Measurements from ENCODE around the gene ASRGL1. TPM values are rescaled to one million over a fixed set of nuclear protein-coding genes. Genes with fewer than 3 reads are reported as not detected.

Gene ASRGL1
- total and polyA plus RNA-seq, 2 donors from 2014 or later = 62.2 to 85.6 TPM

DNA sequence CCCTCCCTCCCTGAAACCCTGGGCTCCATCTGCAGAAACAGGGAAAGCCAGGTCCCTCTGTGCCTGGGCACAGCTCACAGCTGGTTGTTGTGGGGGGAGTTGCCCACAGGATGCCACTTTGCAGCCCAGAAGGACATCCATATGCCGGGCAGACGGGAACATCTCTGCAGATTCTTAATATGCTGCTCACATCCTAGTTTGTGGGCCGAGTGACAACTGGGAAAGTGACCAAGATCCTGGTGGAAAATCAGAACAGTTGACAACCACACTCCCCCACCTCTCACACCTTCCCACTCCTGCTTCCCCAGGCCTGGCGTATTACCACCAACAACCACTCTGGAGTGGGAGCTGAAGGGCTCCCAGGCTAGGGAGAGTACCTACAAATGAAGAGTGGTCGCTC lies 74.3 kb downstream of the ASRGL1 start:
- DNase-seq = no peak
- no peaks in the 10 kb centered on the region for H3K27me3 ChIP-seq (ENCODE audit: control insufficient read depth, insufficient read depth, low read length)
- intact Hi-C loops (cut with DNase I) = no loop called here
- TF ChIP-seq CTCF (IDR thresholded peaks at IDR 0.05; ENCODE audit: borderline replicate concordance, extremely low read depth, insufficient read depth) = no peak
- no peaks in the 10 kb centered on the region for H3K9me3 ChIP-seq (ENCODE audit: control insufficient read depth in 2 of 3, insufficient read depth in 1 of 3, low read length in 3 of 3)
- no peak overlapping the region for H3K27ac ChIP-seq (ENCODE audit: low read depth in 2 of 2, low read length in 2 of 2)
- no peak overlapping the region for H3K4me3 ChIP-seq (ENCODE audit: low read length in 3 of 3)
- no peak overlapping the region for H3K9ac ChIP-seq (ENCODE audit: low read length in 3 of 3)
- H3K36me3 ChIP-seq (ENCODE audit: control insufficient read depth in 2 of 3, insufficient read depth in 3 of 3, low read length in 3 of 3) = no peaks in the 10 kb centered on the region
- H3K4me1 ChIP-seq (ENCODE audit: control insufficient read depth in 2 of 3, insufficient read depth in 2 of 3, low read depth in 1 of 3, low read length in 3 of 3) = no peaks in the 10 kb centered on the region
- FAIRE-seq = no peak

DNA sequence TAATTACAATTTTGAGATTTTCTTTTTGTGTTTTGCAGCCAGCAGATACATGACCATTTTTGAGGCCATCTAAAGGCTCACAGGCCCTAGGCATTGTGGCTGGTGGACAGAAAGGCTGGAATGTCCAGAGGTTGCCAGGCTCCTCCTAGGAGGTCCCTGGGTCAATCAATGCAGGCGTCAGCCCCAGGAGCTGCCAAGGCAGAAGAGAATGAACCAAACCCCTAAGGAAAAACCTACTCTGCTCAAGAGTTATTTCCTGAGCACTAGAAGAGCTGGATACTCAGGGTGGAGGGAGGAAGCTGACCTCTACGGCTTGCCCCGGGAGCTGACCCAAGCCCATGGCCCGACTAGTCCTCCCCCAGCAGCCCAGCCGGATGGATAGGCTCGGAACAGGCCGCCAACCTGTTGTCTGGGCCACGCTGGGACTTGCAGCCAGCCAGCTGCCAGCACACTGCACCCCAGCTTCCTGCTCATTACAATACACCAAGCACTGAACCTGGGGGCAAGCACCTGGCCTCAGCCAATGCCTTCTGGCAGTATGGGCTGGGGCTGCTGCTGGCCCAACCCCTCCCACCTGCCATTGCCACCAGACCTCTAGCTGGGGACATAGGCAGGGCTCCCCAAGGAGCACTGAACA lies 75.9 kb downstream of the ASRGL1 start:
- intact Hi-C loops (cut with DNase I) = no loop called here
- TF ChIP-seq CTCF (IDR thresholded peaks at IDR 0.05; ENCODE audit: borderline replicate concordance, extremely low read depth, insufficient read depth) = no peak
- H3K36me3 ChIP-seq (ENCODE audit: control insufficient read depth in 2 of 3, insufficient read depth in 3 of 3, low read length in 3 of 3) = no peaks in the 10 kb centered on the region
- no peak overlapping the region for H3K4me3 ChIP-seq (ENCODE audit: low read length in 3 of 3)
- no peak overlapping the region for H3K9ac ChIP-seq (ENCODE audit: low read length in 3 of 3)
- no peak for DNase-seq
- H3K27ac ChIP-seq (ENCODE audit: low read depth in 2 of 2, low read length in 2 of 2) = no peak overlapping the region
- no peaks in the 10 kb centered on the region for H3K9me3 ChIP-seq (ENCODE audit: control insufficient read depth in 2 of 3, insufficient read depth in 1 of 3, low read length in 3 of 3)
- no peaks in the 10 kb centered on the region for H3K4me1 ChIP-seq (ENCODE audit: control insufficient read depth in 2 of 3, insufficient read depth in 2 of 3, low read depth in 1 of 3, low read length in 3 of 3)
- no peak for FAIRE-seq
- no peaks in the 10 kb centered on the region for H3K27me3 ChIP-seq (ENCODE audit: control insufficient read depth, insufficient read depth, low read length)

DNA sequence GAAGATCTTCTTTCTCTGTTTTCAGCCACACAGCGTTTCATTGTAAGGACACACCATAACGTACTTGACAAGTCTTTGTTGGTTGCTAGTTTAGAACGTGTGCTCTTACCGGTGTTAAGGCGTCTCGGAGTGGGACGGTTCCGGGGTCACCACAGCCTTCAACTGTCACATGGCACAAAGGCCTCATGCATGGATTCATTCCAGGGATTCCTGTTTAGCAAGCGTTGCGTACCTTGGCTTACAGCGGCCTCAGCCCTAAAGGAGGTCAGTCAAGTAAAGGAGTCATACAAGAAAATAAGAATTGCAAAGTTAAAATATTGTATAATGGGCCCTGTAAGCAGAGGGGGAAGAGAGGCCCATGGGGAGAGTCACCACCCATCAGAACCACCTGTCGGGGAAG lies 79.3 kb downstream of the ASRGL1 start:
- H3K36me3 ChIP-seq (ENCODE audit: control insufficient read depth in 2 of 3, insufficient read depth in 3 of 3, low read length in 3 of 3) = no peaks in the 10 kb centered on the region
- H3K9ac ChIP-seq (ENCODE audit: low read length in 3 of 3) = no peak overlapping the region
- H3K4me3 ChIP-seq (ENCODE audit: low read length in 3 of 3) = no peak overlapping the region
- no peaks in the 10 kb centered on the region for H3K4me1 ChIP-seq (ENCODE audit: control insufficient read depth in 2 of 3, insufficient read depth in 2 of 3, low read depth in 1 of 3, low read length in 3 of 3)
- no peaks in the 10 kb centered on the region for H3K9me3 ChIP-seq (ENCODE audit: control insufficient read depth in 2 of 3, insufficient read depth in 1 of 3, low read length in 3 of 3)
- DNase-seq (peak in 2 of 5 donors; percentile 58 to 59), FAIRE-seq (no peak)
- no peak for TF ChIP-seq CTCF (IDR thresholded peaks at IDR 0.05; ENCODE audit: borderline replicate concordance, extremely low read depth, insufficient read depth)
- intact Hi-C loops (cut with DNase I) = no loop called here
- H3K27ac ChIP-seq (ENCODE audit: low read depth in 2 of 2, low read length in 2 of 2) = no peak overlapping the region
- H3K27me3 ChIP-seq (ENCODE audit: control insufficient read depth, insufficient read depth, low read length) = no peaks in the 10 kb centered on the region

DNA sequence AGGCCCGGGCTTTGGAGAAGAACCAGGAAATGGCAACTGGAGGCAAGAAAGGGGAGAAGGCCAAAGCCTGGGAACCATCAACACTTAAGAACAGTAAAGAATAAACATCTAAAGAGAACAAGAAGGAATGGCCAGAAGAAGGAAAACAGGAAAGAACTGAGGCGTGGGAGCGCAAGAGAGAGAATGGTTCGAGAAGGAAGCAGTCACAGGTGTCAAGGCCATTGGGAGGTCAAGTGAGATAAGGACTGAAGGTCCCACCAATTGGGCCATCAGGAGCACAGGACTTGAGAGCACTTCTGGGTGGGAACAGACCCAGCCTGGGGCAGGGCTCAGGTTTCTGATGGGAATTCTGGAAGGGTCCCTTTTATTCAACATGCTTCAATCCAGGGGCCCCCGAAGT lies 80.9 kb downstream of the ASRGL1 start:
- no peak overlapping the region for H3K9ac ChIP-seq (ENCODE audit: low read length in 3 of 3)
- no peak overlapping the region for H3K27ac ChIP-seq (ENCODE audit: low read depth in 2 of 2, low read length in 2 of 2)
- no peaks in the 10 kb centered on the region for H3K9me3 ChIP-seq (ENCODE audit: control insufficient read depth in 2 of 3, insufficient read depth in 1 of 3, low read length in 3 of 3)
- intact Hi-C loops (cut with DNase I) = no loop called here
- H3K4me1 ChIP-seq (ENCODE audit: control insufficient read depth in 2 of 3, insufficient read depth in 2 of 3, low read depth in 1 of 3, low read length in 3 of 3) = no peaks in the 10 kb centered on the region
- H3K4me3 ChIP-seq (ENCODE audit: low read length in 3 of 3) = no peak overlapping the region
- TF ChIP-seq CTCF (IDR thresholded peaks at IDR 0.05; ENCODE audit: borderline replicate concordance, extremely low read depth, insufficient read depth) = no peak
- DNase-seq (no peak), FAIRE-seq (no peak)
- H3K36me3 ChIP-seq (ENCODE audit: control insufficient read depth in 2 of 3, insufficient read depth in 3 of 3, low read length in 3 of 3) = no peaks in the 10 kb centered on the region
- H3K27me3 ChIP-seq (ENCODE audit: control insufficient read depth, insufficient read depth, low read length) = no peaks in the 10 kb centered on the region
